ENCODE data around the gene MAPK9.

MAPK9 gene

DNA sequence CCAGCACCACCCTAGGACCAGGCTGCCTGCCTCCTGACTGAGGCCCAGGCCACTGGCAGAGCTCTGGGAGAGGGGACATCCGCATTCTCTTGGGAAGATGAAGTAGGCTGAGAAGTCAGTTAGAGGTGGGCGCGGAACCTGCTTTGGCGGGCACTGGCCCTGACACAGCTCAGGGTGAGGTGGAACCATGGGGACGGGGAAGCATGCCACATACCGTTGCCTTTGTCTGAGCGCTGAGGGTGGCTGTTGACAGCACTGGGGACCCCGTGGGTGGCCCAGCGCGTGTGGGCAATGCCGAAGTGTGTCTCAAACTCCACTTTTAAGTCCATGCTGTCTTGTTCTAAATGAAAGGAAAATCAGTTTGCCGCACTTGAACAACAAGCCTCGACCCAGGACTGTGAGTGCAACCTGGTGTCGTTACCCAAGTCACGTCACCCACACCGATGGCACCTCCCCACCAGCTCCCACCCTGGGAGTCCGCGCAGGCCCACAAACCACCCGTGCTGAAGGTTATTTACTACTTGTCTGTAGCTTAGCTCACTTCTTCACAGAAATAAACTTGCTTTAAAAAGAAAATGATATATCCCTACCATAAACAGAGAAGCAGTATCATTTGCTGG is 43.8 kb upstream of the MAPK9 start:
- in situ Hi-C loops (cut with MboI; ENCODE audit: low sequenced_read_pairs, unreplicated experiment) = no loop called here
- TF ChIP-seq, protein P1, sequence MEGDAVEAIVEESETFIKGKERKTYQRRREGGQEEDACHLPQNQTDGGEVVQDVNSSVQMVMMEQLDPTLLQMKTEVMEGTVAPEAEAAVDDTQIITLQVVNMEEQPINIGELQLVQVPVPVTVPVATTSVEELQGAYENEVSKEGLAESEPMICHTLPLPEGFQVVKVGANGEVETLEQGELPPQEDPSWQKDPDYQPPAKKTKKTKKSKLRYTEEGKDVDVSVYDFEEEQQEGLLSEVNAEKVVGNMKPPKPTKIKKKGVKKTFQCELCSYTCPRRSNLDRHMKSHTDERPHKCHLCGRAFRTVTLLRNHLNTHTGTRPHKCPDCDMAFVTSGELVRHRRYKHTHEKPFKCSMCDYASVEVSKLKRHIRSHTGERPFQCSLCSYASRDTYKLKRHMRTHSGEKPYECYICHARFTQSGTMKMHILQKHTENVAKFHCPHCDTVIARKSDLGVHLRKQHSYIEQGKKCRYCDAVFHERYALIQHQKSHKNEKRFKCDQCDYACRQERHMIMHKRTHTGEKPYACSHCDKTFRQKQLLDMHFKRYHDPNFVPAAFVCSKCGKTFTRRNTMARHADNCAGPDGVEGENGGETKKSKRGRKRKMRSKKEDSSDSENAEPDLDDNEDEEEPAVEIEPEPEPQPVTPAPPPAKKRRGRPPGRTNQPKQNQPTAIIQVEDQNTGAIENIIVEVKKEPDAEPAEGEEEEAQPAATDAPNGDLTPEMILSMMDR (IDR thresholded peaks at IDR 0.05; ENCODE audit: borderline replicate concordance, control extremely low read depth, extremely low read depth, insufficient read depth, missing control alignments) = no peak
- DNase-seq (ENCODE audit: low spot score) = no peak

GRCh38 chr5:180334751-180335613 is 43.1 kb upstream of the MAPK9 start:
- in situ Hi-C loops (cut with MboI; ENCODE audit: low sequenced_read_pairs, unreplicated experiment) = no loop called here
- no peak for DNase-seq (ENCODE audit: low spot score)

GRCh38 chr5:180334176-180334575 is 42.3 kb upstream of the MAPK9 start:
- no peak for DNase-seq (ENCODE audit: low spot score)
- in situ Hi-C loops (cut with MboI; ENCODE audit: low sequenced_read_pairs, unreplicated experiment) = no loop called here
- TF ChIP-seq, protein P1 (IDR thresholded peaks at IDR 0.05; ENCODE audit: borderline replicate concordance, control extremely low read depth, extremely low read depth, insufficient read depth, missing control alignments) = no peak

More at GRCh38 chr5:180334751-180335613, 43.1 kb upstream of the MAPK9 start:
- TF ChIP-seq, protein P1 (IDR thresholded peaks at IDR 0.05; ENCODE audit: borderline replicate concordance, control extremely low read depth, extremely low read depth, insufficient read depth, missing control alignments) = no peak

DNA sequence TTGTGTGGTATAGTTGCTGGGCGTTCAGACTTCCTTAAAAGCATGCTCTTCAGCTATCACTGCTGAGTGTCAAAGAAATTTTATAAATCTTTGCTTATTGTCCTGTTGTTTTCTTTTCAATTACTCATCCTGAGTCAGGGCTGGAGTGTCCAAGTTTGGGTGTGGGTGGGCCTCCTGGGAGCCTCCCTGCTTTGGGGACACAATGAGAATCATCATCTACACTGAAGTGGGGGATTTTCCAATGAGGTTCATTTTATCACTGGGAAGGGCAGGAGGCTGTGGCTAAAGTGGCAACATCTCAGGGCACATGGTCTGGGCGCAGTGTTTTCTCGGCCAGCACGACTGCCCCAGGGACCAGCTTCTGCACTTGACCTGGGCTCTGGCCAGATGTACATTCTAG is 41.8 kb upstream of the MAPK9 start:
- in situ Hi-C loops (cut with MboI; ENCODE audit: low sequenced_read_pairs, unreplicated experiment) = no loop called here
- no peak for DNase-seq (ENCODE audit: low spot score)
- TF ChIP-seq, protein P1 (IDR thresholded peaks at IDR 0.05; ENCODE audit: borderline replicate concordance, control extremely low read depth, extremely low read depth, insufficient read depth, missing control alignments) = no peak

DNA sequence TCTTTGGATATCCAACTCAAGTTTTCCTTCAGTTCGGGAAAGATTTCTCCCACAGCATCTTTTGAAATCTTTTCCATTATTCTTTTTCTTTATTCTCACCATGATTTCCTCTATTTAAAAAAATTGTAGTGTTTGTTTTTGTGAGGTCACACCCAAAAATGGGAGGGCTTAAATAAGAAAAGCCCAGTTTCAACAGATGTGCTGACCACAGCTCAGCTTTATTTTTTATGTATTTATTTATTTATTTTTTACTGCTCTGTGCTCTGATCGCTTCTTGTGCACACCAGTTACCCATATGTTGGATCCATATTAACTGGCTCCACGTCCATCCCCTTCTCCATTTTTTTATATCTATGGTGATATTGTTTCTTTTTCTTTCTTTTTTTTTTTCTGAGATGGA is 41.0 kb upstream of the MAPK9 start:
- no peak for DNase-seq (ENCODE audit: low spot score)
- in situ Hi-C loops (cut with MboI; ENCODE audit: low sequenced_read_pairs, unreplicated experiment) = no loop called here
- TF ChIP-seq, protein P1 (IDR thresholded peaks at IDR 0.05; ENCODE audit: borderline replicate concordance, control extremely low read depth, extremely low read depth, insufficient read depth, missing control alignments) = no peak

DNA sequence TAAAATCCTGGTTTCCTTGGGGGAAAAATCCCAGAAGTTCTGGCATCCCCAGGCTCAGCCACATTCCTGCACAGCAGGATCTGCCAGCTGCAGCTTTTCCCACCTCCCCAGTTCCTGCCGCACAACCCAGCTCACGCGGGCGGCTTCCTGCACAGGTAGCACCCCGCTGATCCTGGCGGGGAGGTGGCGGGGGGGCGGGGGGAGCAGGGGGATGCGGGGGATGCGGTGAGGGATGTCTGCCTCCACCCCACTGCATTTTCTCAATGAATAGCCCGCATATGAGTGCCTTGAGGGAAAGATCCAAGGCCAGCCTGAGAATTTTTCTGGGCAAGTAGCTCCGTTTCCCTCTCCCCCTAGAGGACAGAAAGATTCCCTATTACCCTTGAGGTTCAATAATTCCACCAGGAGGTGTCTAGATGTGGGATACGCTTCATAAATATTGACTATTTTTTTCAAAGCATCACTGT is 40.2 kb upstream of the MAPK9 start:
- DNase-seq (ENCODE audit: low spot score) = no peak
- in situ Hi-C loops (cut with MboI; ENCODE audit: low sequenced_read_pairs, unreplicated experiment) = no loop called here
- TF ChIP-seq, protein P1 (IDR thresholded peaks at IDR 0.05; ENCODE audit: borderline replicate concordance, control extremely low read depth, extremely low read depth, insufficient read depth, missing control alignments) = no peak
